GM23338 (cell line): ENCODE measurements around the gene NLRX1. TPM values are rescaled to one million over a fixed set of nuclear protein-coding genes. Genes with fewer than 3 reads are reported as not detected.
A peak's percentile ranks its signal among the peaks of the same experiment; 100 is the strongest.

Experiments
- ATAC-seq: fragments of 200-7000 bp; cut with Tn5 transposase; 3 replicates; pipeline ENCODE4 v1.9.1; 2020
- DNase-seq: peaks from one replicate; pipeline ENCODE4 v3.0.0-alpha.2; 2015; ENCODE audit warnings: low spot score
- H2AFZ ChIP-seq: fragments of 200-600 bp; sonication (generic); 2 replicates; pipeline ENCODE4 v1.8.0; 2016; ENCODE audit warnings: antibody characterized with exemption, mild to moderate bottlenecking, moderate library complexity
- H3F3A ChIP-seq: fragments of 200-600 bp; sonication (generic); replicated peaks from 2 replicates; pipeline ENCODE4 v1.8.0; 2017; ENCODE audit warnings: antibody characterized with exemption, mixed run types, low read depth
- H3K27ac ChIP-seq: fragments of 200-600 bp; sonication (generic); 2 replicates; pipeline ENCODE4 v1.6.1; 2016; ENCODE audit warnings: low read depth
- H3K27me3 ChIP-seq: fragments of 200-600 bp; sonication (generic); 2 replicates; pipeline ENCODE4 v1.8.0; 2016; ENCODE audit warnings: mild to moderate bottlenecking, mixed run types, moderate library complexity; ENCODE audit not compliant: insufficient read depth
- H3K36me3 ChIP-seq: fragments of 200-600 bp; sonication (generic); 2 replicates; pipeline ENCODE4 v1.8.0; 2016; ENCODE audit warnings: mild to moderate bottlenecking; ENCODE audit not compliant: insufficient read depth
- H3K4me1 ChIP-seq: fragments of 200-600 bp; sonication (generic); 2 replicates; pipeline ENCODE4 v1.8.0; 2016; ENCODE audit warnings: mild to moderate bottlenecking, moderate library complexity; ENCODE audit not compliant: insufficient read depth
- H3K4me2 ChIP-seq: fragments of 200-600 bp; sonication (generic); 2 replicates; pipeline ENCODE4 v1.7.1; 2017; ENCODE audit warnings: mixed run types
- H3K4me3 ChIP-seq: fragments of 200-600 bp; sonication (generic); 2 replicates; pipeline ENCODE4 v1.6.1; 2016; ENCODE audit warnings: mixed run types
- H3K79me2 ChIP-seq: fragments of 200-600 bp; sonication (generic); replicated peaks from 2 replicates; pipeline ENCODE4 v1.8.0; 2017; ENCODE audit warnings: mild to moderate bottlenecking; ENCODE audit not compliant: insufficient read depth
- H3K9me2 ChIP-seq: fragments of 200-600 bp; sonication (generic); 2 replicates; pipeline ENCODE4 v1.8.0; 2017; ENCODE audit not compliant: insufficient read depth
- H4K20me1 ChIP-seq: fragments of 200-600 bp; sonication (generic); replicated peaks from 2 replicates; pipeline ENCODE4 v1.8.0; 2017; ENCODE audit warnings: mild to moderate bottlenecking; ENCODE audit not compliant: insufficient read depth
- H3K27ac Mint-ChIP-seq: 2 replicates; pipeline ENCODE4 v1.8.0; 2020; ENCODE audit warnings: inconsistent platforms, mild to moderate bottlenecking, moderate library complexity, mixed read lengths
- H3K27me3 Mint-ChIP-seq: 3 replicates; pipeline ENCODE4 v1.8.0; 2022; ENCODE audit warnings: low read depth, mild to moderate bottlenecking, moderate library complexity, mixed read lengths, inconsistent platforms; ENCODE audit not compliant: insufficient read depth, poor library complexity
- H3K36me3 Mint-ChIP-seq: 3 replicates; pipeline ENCODE4 v1.8.0; 2021; ENCODE audit warnings: low read depth, mild to moderate bottlenecking, inconsistent platforms, moderate library complexity, mixed read lengths
- H3K4me1 Mint-ChIP-seq: 3 replicates; pipeline ENCODE4 v1.8.0; 2020; ENCODE audit warnings: mild to moderate bottlenecking, inconsistent platforms, mixed read lengths
- H3K4me3 Mint-ChIP-seq: 3 replicates; pipeline ENCODE4 v1.8.0; 2021; ENCODE audit warnings: moderate library complexity, mild to moderate bottlenecking, inconsistent platforms, mixed read lengths
- H3K9me3 Mint-ChIP-seq: 3 replicates; pipeline ENCODE4 v1.8.0; 2020; ENCODE audit warnings: moderate library complexity, mild to moderate bottlenecking, inconsistent platforms, mixed read lengths
- CREB1 ChIP-seq: fragments of 250-450 bp; sonication (Bioruptor Pico); IDR thresholded peaks from 2 replicates; pipeline ENCODE4 v1.5.0; 2020; ENCODE audit warnings: low read depth, mild to moderate bottlenecking, moderate library complexity
- EZH2 ChIP-seq: fragments of 200-600 bp; sonication (generic); IDR thresholded peaks from one replicate; pipeline ENCODE4 v1.8.0; 2017; ENCODE audit warnings: antibody characterized with exemption, mild to moderate bottlenecking, low read depth; ENCODE audit not compliant: unreplicated experiment
- EZH2phosphoT487 ChIP-seq: fragments of 200-600 bp; sonication (generic); IDR thresholded peaks from one replicate; pipeline ENCODE4 v1.8.1; 2018; ENCODE audit warnings: antibody characterized with exemption; ENCODE audit not compliant: unreplicated experiment
- JUNB ChIP-seq: IDR thresholded peaks from one replicate; pipeline ENCODE4 v1.6.1; 2016; ENCODE audit warnings: antibody characterized with exemption; ENCODE audit not compliant: unreplicated experiment
- NANOG ChIP-seq: IDR thresholded peaks from 2 replicates; pipeline ENCODE4 v1.6.1; 2016; ENCODE audit warnings: antibody characterized with exemption, borderline replicate concordance
- POLR2AphosphoS5 ChIP-seq: IDR thresholded peaks from 2 replicates; pipeline ENCODE4 v1.6.1; 2016; ENCODE audit warnings: antibody characterized with exemption, low read depth
- STAT1 ChIP-seq: IDR thresholded peaks from one replicate; pipeline ENCODE4 v1.6.1; 2016; ENCODE audit warnings: antibody characterized with exemption; ENCODE audit not compliant: unreplicated experiment
- ZNF114 ChIP-seq: fragments of 250-450 bp; sonication (Bioruptor Pico); IDR thresholded peaks from 2 replicates; pipeline ENCODE4 v1.5.0; 2020; ENCODE audit warnings: mild to moderate bottlenecking, moderate library complexity
- ZNF331 ChIP-seq: fragments of 250-450 bp; sonication (Bioruptor Pico); IDR thresholded peaks from 2 replicates; pipeline ENCODE4 v1.5.0; 2020; ENCODE audit warnings: low read depth, mild to moderate bottlenecking, moderate library complexity
- polyA plus RNA-seq: library from polyadenylated mRNA; unstranded; fragments of >200 nt; fragmentation: Nextera tagmentation; extraction: Ambion mirVana; gene quantifications from 2 replicates; pipeline ENCODE4 v1.2.1, GENCODE V29; 2016
- total RNA-seq: library from RNA; depleted of rRNA; stranded (reverse); fragments of >200 nt; shearing (Covaris generic); gene quantifications from 2 replicates; pipeline ENCODE4 v1.2.3, GENCODE V29; 2014
- TF ChIP-seq, protein P1 (sequence below), 2 experiments: fragments of 200-600 bp in 1 of 2; sonication (generic) in 1 of 2; conservative IDR thresholded peaks; 2 replicates each; pipeline versions ENCODE4 v1.5.1 to v1.6.1; 2016 to 2017; ENCODE audit warnings: antibody characterized with exemption in 2 of 2, low read depth in 2 of 2, mild to moderate bottlenecking in 2 of 2, moderate library complexity in 1 of 2
- TF ChIP-seq, protein P2 (sequence below): IDR thresholded peaks from one replicate; pipeline ENCODE4 v1.6.1; 2018; ENCODE audit warnings: antibody characterized with exemption; ENCODE audit not compliant: unreplicated experiment

Gene NLRX1
- total and polyA plus RNA-seq, 2 experiments from 2014 or later = 2.8 to 13.8 TPM

DNA sequence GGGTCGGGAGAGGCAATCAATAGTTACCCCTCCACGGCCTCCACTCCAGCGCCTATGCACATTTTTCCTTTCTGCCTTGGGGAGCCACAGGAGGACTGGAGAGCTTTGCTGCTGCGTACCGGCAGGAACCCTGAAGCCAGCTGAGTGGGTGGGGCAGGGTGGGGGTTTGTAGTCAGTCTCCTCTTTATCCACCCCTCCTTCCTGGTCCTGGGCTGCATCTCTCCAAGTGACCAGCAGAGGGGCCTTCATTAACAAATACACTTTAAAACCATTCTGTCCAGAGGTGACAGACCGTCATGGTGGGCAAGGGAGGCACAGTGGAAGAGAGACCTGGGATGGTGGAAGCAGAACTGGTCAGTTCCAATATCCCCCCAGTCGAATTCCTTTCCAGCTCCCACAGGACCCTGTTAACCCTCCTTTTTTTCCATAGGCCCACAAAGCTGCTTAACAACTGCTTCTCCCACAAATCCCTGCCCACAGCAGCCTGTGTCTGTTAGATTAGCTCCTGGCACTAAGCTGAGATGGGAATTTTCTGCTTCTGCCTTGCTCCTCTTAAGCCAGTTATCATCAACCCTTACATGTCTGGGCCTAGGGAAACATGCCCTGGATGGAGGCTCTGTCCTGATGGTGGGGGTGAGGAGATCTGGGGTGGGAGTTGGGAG lies 23.6 kb upstream of the NLRX1 start:
- peak; percentile 65 for ATAC-seq
- Histone ChIP-seq H4K20me1 (no peaks in the 10 kb centered on the region), H3K4me1 (peaks cover 15% of the 10 kb centered on the region), H2AFZ (peak overlapping the region; percentile 96), H3K9me2 (no peaks in the 10 kb centered on the region), H3K4me3 (no peak overlapping the region), H3K4me2 (peak overlapping the region; percentile 48; the same call in 1 of the 2 replicates), H3K27me3 (peaks cover 45% of the 10 kb centered on the region), H3K27ac (no peak overlapping the region), H3K79me2 (no peaks in the 10 kb centered on the region), H3K36me3 (no peaks in the 10 kb centered on the region), H3F3A (0 out of 2 replicates have a peak, but pooled peaks cover 14% of the 10 kb centered on the region)
- peak; percentile 94 for DNase-seq
- Mint-ChIP-seq H3K4me1 (peaks cover 24% of the 10 kb centered on the region), H3K36me3 (no peaks in the 10 kb centered on the region), H3K4me3 (no peak overlapping the region; the same call in 2 of the 3 replicates), H3K27ac (no peak overlapping the region), H3K27me3 (peaks cover 32% of the 10 kb centered on the region), H3K9me3 (no peaks in the 10 kb centered on the region)
- TF ChIP-seq POLR2AphosphoS5 (no peak), EZH2 (peak; percentile 7), EZH2phosphoT487 (no peak), CREB1 (CRISPR knock-in tag) (no peak), ZNF114 (no peak)
- TF ChIP-seq, protein P1, sequence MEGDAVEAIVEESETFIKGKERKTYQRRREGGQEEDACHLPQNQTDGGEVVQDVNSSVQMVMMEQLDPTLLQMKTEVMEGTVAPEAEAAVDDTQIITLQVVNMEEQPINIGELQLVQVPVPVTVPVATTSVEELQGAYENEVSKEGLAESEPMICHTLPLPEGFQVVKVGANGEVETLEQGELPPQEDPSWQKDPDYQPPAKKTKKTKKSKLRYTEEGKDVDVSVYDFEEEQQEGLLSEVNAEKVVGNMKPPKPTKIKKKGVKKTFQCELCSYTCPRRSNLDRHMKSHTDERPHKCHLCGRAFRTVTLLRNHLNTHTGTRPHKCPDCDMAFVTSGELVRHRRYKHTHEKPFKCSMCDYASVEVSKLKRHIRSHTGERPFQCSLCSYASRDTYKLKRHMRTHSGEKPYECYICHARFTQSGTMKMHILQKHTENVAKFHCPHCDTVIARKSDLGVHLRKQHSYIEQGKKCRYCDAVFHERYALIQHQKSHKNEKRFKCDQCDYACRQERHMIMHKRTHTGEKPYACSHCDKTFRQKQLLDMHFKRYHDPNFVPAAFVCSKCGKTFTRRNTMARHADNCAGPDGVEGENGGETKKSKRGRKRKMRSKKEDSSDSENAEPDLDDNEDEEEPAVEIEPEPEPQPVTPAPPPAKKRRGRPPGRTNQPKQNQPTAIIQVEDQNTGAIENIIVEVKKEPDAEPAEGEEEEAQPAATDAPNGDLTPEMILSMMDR (conservative IDR thresholded peaks at IDR 0.05; ENCODE audit: low read depth in 2 of 2) = peak; percentile 46 to 69

DNA sequence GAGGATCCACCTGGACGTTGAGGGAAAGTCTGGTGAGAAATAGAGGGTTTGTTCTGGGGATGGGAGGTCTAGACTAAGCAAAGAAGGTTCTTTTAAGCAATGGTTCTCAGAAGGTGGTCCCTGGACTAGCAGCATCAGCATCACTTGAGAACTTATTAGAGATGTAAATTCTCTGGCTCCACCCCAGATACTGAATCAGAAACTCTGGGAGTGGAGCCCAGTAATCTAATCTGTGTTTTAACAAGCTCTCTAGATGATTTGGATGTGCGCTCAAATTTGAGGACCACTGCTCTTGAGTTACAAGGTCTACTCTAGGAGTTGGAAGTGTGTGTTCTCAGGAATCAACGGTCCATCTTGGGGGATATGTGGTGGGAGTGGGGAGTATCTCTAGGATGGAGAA lies 23.0 kb upstream of the NLRX1 start:
- H4K20me1 ChIP-seq = no peaks in the 10 kb centered on the region
- no peaks in the 10 kb centered on the region for H3K9me2 ChIP-seq
- H3K36me3 Mint-ChIP-seq = no peaks in the 10 kb centered on the region
- 0 out of 2 replicates have a peak, but pooled peaks cover 14% of the 10 kb centered on the region for H3F3A ChIP-seq
- ATAC-seq = no peak
- no peak overlapping the region for H3K27ac ChIP-seq
- peaks cover 38% of the 10 kb centered on the region for H3K27me3 Mint-ChIP-seq
- H3K79me2 ChIP-seq = no peaks in the 10 kb centered on the region
- no peak overlapping the region for H3K27ac Mint-ChIP-seq
- H3K4me1 ChIP-seq = peaks cover 15% of the 10 kb centered on the region
- H3K4me2 ChIP-seq = no peak overlapping the region
- no peak overlapping the region; the same call in 2 of the 3 replicates for H3K4me3 Mint-ChIP-seq
- H3K27me3 ChIP-seq = peaks cover 51% of the 10 kb centered on the region
- H2AFZ ChIP-seq = peak overlapping the region; percentile 96; the same call in 1 of the 2 replicates
- peaks cover 24% of the 10 kb centered on the region for H3K4me1 Mint-ChIP-seq
- DNase-seq = no peak
- H3K4me3 ChIP-seq = no peak overlapping the region
- H3K36me3 ChIP-seq = no peaks in the 10 kb centered on the region
- H3K9me3 Mint-ChIP-seq = no peaks in the 10 kb centered on the region
- TF ChIP-seq EZH2 (no peak), EZH2phosphoT487 (no peak), NANOG (no peak), CREB1 (CRISPR knock-in tag) (no peak), ZNF331 (CRISPR knock-in tag) (no peak), STAT1 (no peak), POLR2AphosphoS5 (no peak), ZNF114 (no peak), JUNB (no peak)
- TF ChIP-seq, protein P1 (conservative IDR thresholded peaks at IDR 0.05; ENCODE audit: low read depth in 2 of 2) = no peak
- TF ChIP-seq, protein P2, sequence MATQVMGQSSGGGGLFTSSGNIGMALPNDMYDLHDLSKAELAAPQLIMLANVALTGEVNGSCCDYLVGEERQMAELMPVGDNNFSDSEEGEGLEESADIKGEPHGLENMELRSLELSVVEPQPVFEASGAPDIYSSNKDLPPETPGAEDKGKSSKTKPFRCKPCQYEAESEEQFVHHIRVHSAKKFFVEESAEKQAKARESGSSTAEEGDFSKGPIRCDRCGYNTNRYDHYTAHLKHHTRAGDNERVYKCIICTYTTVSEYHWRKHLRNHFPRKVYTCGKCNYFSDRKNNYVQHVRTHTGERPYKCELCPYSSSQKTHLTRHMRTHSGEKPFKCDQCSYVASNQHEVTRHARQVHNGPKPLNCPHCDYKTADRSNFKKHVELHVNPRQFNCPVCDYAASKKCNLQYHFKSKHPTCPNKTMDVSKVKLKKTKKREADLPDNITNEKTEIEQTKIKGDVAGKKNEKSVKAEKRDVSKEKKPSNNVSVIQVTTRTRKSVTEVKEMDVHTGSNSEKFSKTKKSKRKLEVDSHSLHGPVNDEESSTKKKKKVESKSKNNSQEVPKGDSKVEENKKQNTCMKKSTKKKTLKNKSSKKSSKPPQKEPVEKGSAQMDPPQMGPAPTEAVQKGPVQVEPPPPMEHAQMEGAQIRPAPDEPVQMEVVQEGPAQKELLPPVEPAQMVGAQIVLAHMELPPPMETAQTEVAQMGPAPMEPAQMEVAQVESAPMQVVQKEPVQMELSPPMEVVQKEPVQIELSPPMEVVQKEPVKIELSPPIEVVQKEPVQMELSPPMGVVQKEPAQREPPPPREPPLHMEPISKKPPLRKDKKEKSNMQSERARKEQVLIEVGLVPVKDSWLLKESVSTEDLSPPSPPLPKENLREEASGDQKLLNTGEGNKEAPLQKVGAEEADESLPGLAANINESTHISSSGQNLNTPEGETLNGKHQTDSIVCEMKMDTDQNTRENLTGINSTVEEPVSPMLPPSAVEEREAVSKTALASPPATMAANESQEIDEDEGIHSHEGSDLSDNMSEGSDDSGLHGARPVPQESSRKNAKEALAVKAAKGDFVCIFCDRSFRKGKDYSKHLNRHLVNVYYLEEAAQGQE = no peak
